GM23248 (cell line): ENCODE results near the gene NDUFS6. TPM values are rescaled to one million over a fixed set of nuclear protein-coding genes. Genes with fewer than 3 reads are reported as not detected.
"Not testable (repeated sequence)": the region's sequence is repeated elsewhere in the genome, so short reads cannot be mapped to it uniquely, and the experiment has no call there.

Experiments used
- DNase-seq: peaks from one replicate; pipeline ENCODE4 v3.0.0-alpha.2; 2015
- H2AFZ ChIP-seq: fragments of 200-600 bp; sonication (generic); 2 replicates; pipeline ENCODE4 v1.6.1; 2016; ENCODE audit warnings: antibody characterized with exemption
- H3F3A ChIP-seq: fragments of 200-600 bp; sonication (generic); 2 replicates; pipeline ENCODE4 v1.6.1; 2016; ENCODE audit warnings: mild to moderate bottlenecking, antibody characterized with exemption, mixed run types; ENCODE audit not compliant: insufficient read depth
- H3K27ac ChIP-seq: fragments of 200-600 bp; sonication (generic); 2 replicates; pipeline ENCODE4 v1.5.1; 2016; ENCODE audit warnings: mild to moderate bottlenecking
- H3K27me3 ChIP-seq: fragments of 200-600 bp; sonication (generic); replicated peaks from 2 replicates; pipeline ENCODE4 v1.6.1; 2016; ENCODE audit warnings: mild to moderate bottlenecking; ENCODE audit not compliant: insufficient read depth
- H3K36me3 ChIP-seq: fragments of 200-600 bp; sonication (generic); 2 replicates; pipeline ENCODE4 v1.6.1; 2016; ENCODE audit warnings: low read depth, mild to moderate bottlenecking
- H3K4me1 ChIP-seq: fragments of 200-600 bp; sonication (generic); 2 replicates; pipeline ENCODE4 v1.6.1; 2016; ENCODE audit warnings: mild to moderate bottlenecking; ENCODE audit not compliant: insufficient read depth
- H3K4me2 ChIP-seq: fragments of 200-600 bp; sonication (generic); one replicate; pipeline ENCODE4 v1.6.1; 2016; ENCODE audit warnings: mild to moderate bottlenecking; ENCODE audit not compliant: unreplicated experiment
- H3K4me3 ChIP-seq: fragments of 200-600 bp; sonication (generic); 2 replicates; pipeline ENCODE4 v1.5.1; 2016; ENCODE audit warnings: mild to moderate bottlenecking
- H3K79me2 ChIP-seq: fragments of 200-600 bp; sonication (generic); 2 replicates; pipeline ENCODE4 v1.6.1; 2016; ENCODE audit warnings: mild to moderate bottlenecking; ENCODE audit not compliant: insufficient read depth
- H3K9ac ChIP-seq: fragments of 200-600 bp; sonication (generic); 2 replicates; pipeline ENCODE4 v1.6.1; 2016; ENCODE audit warnings: mild to moderate bottlenecking
- H3K9me2 ChIP-seq: fragments of 200-600 bp; sonication (generic); 2 replicates; pipeline ENCODE4 v1.6.1; 2016; ENCODE audit warnings: mixed run types, mild to moderate bottlenecking, moderate library complexity; ENCODE audit not compliant: insufficient read depth
- H3K9me3 ChIP-seq: fragments of 200-600 bp; sonication (generic); one replicate; pipeline ENCODE4 v1.6.1; 2017; ENCODE audit warnings: low read depth
- H4K20me1 ChIP-seq: fragments of 200-600 bp; sonication (generic); 2 replicates; pipeline ENCODE4 v1.6.0; 2016; ENCODE audit not compliant: insufficient read depth
- EZH2 ChIP-seq: fragments of 200-600 bp; sonication (generic); IDR thresholded peaks from 2 replicates; pipeline ENCODE4 v1.6.1; 2018; ENCODE audit warnings: antibody characterized with exemption, mild to moderate bottlenecking; ENCODE audit not compliant: insufficient read depth, poor library complexity, severe bottlenecking
- EZH2phosphoT487 ChIP-seq: fragments of 200-600 bp; sonication (generic); IDR thresholded peaks from 2 replicates; pipeline ENCODE4 v1.6.1; 2018; ENCODE audit warnings: antibody characterized with exemption, moderate library complexity, mild to moderate bottlenecking, low read depth; ENCODE audit not compliant: insufficient read depth
- WGBS, 2 experiments: methylation state at CpG; one replicate each; pipeline ENCODE4 v1.1.6; 2015 to 2017; ENCODE audit warnings: low lambda C conversion rate in 2 of 2, low coverage in 1 of 2; ENCODE audit errors: missing lambda C conversion rate in 2 of 2; 5-methylcytosine and 5-hydroxymethylcytosine counted together
- in situ Hi-C: fragments of 300-500 bp; cut with MboI; formaldehyde crosslinking; loops from 2 replicates; pipeline ENCODE4 v1.15.0; 2020
- polyA plus RNA-seq: library from polyadenylated mRNA; unstranded; fragments of >200 nt; fragmentation: Nextera tagmentation; extraction: Ambion mirVana; gene quantifications from 2 replicates; pipeline ENCODE4 v1.2.1, GENCODE V29; 2016
- total RNA-seq: library from RNA; depleted of rRNA; stranded (reverse); fragments of >200 nt; shearing (Covaris generic); gene quantifications from 2 replicates; pipeline ENCODE4 v1.2.3, GENCODE V29; 2014

The NDUFS6 gene
- total and polyA plus RNA-seq, 2 experiments from 2014 or later: 39.6 to 106 TPM

- Histone ChIP-seq H3K4me3 (no peak overlapping the region), H3K9me3 (no peaks in the 10 kb centered on the region), H3K4me2 (no peak overlapping the region), H3K79me2 (peaks cover 26% of the 10 kb centered on the region), H4K20me1 (no peaks in the 10 kb centered on the region; the same call in 1 of the 2 replicates), H3K4me1 (no peaks in the 10 kb centered on the region), H3K9ac (no peak overlapping the region), H3F3A (no peaks in the 10 kb centered on the region), H3K27me3 (no peaks in the 10 kb centered on the region), H3K36me3 (peaks cover 27% of the 10 kb centered on the region), H3K9me2 (no peaks in the 10 kb centered on the region), H2AFZ (no peak overlapping the region), H3K27ac (no peak overlapping the region)
- in situ Hi-C loops: no loop called here
- 93 to 96% methylated on average over 17 of the region's 17 CpGs for WGBS, 2 experiments
- no peak for DNase-seq
- no peak for TF ChIP-seq EZH2
- no peak for TF ChIP-seq EZH2phosphoT487
Observed at GRCh38 chr5:1815881-1816292, 14.7 kb downstream of the NDUFS6 start.

- H3K4me3 ChIP-seq, H3K9ac ChIP-seq, H3F3A ChIP-seq, DNase-seq, H3K27ac ChIP-seq, H3K9me3 ChIP-seq, H3K9me2 ChIP-seq, H3K4me1 ChIP-seq, H2AFZ ChIP-seq, H3K4me2 ChIP-seq, H4K20me1 ChIP-seq, H3K27me3 ChIP-seq, in situ Hi-C loops: not testable (repeated sequence)
- Histone ChIP-seq H3K79me2 (peaks cover 18% of the 10 kb centered on the region; the same call in 1 of the 2 replicates), H3K36me3 (peaks cover 20% of the 10 kb centered on the region)
- 93 to 97% methylated on average over 7 to 18 of the region's 18 CpGs for WGBS, 2 experiments
Observed at GRCh38 chr5:1816495-1817089, 15.4 kb downstream of the NDUFS6 start.

GRCh38 chr5:1817261-1818043 lies 16.2 kb downstream of the NDUFS6 start:
- Histone ChIP-seq H3K36me3 (peaks cover 17% of the 10 kb centered on the region; the same call in 1 of the 2 replicates), H3K27me3 (no peaks in the 10 kb centered on the region), H3K9me2 (no peaks in the 10 kb centered on the region), H3K4me3 (no peak overlapping the region), H2AFZ (no peak overlapping the region), H3K9me3 (no peaks in the 10 kb centered on the region), H3F3A (no peaks in the 10 kb centered on the region), H4K20me1 (no peaks in the 10 kb centered on the region; the same call in 1 of the 2 replicates), H3K9ac (no peak overlapping the region), H3K4me1 (no peaks in the 10 kb centered on the region), H3K79me2 (0 out of 2 replicates have a peak, but pooled peaks cover 10% of the 10 kb centered on the region), H3K27ac (no peak overlapping the region), H3K4me2 (no peak overlapping the region)
- 84% methylated on average over 13 to 15 of the region's 15 CpGs for WGBS, 2 experiments
- in situ Hi-C loops: no loop called here
- no peak for DNase-seq
- TF ChIP-seq EZH2phosphoT487: no peak
- no peak for TF ChIP-seq EZH2

- no peak overlapping the region for H3K4me3 ChIP-seq
- H3K79me2 ChIP-seq: no peaks in the 10 kb centered on the region
- no peaks in the 10 kb centered on the region; the same call in 1 of the 2 replicates for H4K20me1 ChIP-seq
- no peaks in the 10 kb centered on the region for H3K27me3 ChIP-seq
- DNase-seq: no peak
- in situ Hi-C loops: no loop called here
- no peaks in the 10 kb centered on the region for H3F3A ChIP-seq
- H3K27ac ChIP-seq: no peak overlapping the region
- no peak overlapping the region for H2AFZ ChIP-seq
- H3K9me3 ChIP-seq: no peaks in the 10 kb centered on the region
- TF ChIP-seq EZH2: no peak
- peaks cover 14% of the 10 kb centered on the region; the same call in 1 of the 2 replicates for H3K36me3 ChIP-seq
- no peaks in the 10 kb centered on the region for H3K4me1 ChIP-seq
- no peaks in the 10 kb centered on the region for H3K9me2 ChIP-seq
- H3K9ac ChIP-seq: no peak overlapping the region
- H3K4me2 ChIP-seq: no peak overlapping the region
- 93 to 96% methylated on average over 5 of the region's 5 CpGs for WGBS, 2 experiments
Observed at GRCh38 chr5:1818784-1819183, 17.6 kb downstream of the NDUFS6 start.
